GM19328 (cell line): ENCODE data around the gene BEND6.
"Not testable (repeated sequence)": the region's sequence is repeated elsewhere in the genome, so short reads cannot be mapped to it uniquely, and the experiment has no call there.

Experiments
- ATAC-seq: cut with Tn5 transposase; IDR thresholded peaks from one replicate; pipeline ENCODE4 v1.9.1; 2021; ENCODE audit warnings: mild to moderate bottlenecking, moderate library complexity; ENCODE audit not compliant: unreplicated experiment

The BEND6 gene

DNA sequence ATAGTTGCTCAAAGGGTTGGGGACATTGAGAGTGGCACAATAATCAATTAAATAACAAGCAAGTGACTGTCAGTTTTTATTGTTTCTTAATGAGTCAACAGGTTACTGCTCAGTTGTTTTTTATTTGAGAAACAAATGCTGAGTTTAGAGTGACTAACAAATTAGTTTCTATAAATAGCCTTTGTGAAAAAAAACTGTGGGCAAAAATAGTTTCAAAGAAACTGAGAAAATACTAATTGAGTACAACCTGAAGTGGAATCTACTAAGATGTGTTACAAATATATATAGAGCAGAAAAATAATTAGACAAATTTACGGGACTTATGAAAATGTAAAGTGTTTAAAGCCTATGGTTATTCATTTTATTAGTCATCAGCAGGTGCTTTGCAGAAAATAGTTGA, 22.3 kb downstream of the BEND6 start:
- ATAC-seq: no peak

DNA sequence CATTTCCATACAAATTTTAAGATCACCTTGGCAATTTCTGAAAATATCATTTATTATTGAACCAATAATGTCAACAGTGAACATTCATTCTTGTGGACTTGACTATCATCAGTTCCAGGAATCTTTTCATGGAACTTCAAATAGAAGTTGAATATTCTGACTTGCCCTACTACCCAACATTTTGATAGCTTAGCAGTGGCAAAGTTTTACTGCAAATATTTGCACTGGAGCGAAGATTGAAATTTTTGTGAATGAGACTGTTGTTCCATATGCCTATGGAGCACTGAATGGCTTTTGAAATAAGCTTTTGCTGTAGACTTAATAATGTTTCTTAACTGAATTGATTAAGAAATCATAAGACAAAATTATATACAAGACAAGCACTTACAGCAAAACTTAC, 23.6 kb downstream of the BEND6 start:
- no peak for ATAC-seq

DNA sequence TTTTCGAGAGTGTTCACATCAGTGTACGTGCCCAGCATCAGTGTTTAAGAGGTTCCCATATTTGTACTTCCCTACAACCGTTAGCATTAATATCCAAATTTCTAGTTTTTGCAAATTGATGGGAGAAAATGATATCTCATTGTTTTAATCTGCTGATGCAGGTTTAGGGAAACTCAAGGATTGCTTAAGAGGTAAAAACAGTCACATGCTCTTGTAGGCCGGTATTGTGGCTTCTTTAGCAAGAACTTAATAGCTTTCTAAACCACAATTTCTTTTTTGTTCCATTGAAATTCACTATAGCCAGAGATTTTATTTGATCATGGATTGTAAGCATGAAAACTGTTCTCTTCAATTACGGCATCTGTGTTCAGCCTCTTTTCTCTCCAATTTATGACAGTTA, 29.5 kb downstream of the BEND6 start:
- no peak for ATAC-seq

DNA sequence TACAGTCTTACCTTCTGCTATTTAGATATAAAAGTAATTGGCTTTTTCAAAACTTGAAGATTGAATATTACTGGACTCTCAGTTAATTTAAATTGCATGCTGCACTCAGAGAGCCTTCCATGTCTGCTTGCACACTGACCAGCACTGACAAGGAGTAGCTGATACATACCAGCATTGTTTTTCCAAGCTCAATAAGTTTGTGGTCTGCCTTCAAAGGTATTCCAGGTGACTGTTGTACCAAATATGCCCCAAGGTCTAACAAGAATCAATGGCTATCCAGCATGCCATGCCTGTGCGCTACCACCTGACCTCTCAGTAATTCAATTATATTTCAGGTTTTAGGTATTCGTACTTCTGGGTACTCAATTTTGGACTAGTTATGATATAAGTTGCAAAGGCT, 30.0 kb downstream of the BEND6 start:
- ATAC-seq: no peak

DNA sequence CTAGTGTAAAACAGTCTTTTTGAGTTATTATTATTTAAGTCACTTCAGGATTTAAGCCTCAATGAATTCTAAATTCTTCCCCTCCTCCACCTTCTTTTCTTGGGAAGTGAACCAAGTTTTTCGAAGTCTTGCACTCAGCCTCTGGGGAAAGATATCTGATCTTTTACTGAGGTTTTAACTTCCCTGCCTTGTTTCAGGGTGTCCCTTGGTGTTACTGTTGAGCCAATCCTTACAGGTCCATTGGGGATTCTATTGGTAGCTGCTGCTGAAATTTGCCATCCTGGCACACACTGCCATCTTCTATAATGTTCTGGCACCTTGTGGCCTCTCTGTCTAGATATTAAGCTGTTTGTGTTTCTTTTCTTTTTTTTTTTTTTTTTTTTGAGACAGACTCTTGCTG, 31.7 kb downstream of the BEND6 start:
- no peak for ATAC-seq

DNA sequence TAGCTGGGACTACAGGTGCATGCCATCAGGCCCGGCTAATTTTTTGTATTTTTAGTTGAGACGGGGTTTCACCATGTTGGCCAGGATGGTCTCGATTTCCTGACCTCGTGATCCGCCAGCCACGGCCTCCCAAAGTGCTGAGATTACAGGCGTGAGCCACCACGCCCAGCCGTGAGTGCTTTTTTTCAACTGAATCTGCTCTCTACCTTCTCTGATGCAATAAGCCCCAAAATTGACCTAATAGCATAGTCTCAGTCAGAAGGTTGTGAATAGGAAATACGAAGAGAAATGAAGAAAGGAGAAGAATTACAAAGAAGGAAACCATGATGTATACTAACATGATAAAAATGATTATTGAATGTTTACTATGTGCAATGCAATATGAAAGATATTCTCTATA, 33.2 kb downstream of the BEND6 start:
- no peak for ATAC-seq

DNA sequence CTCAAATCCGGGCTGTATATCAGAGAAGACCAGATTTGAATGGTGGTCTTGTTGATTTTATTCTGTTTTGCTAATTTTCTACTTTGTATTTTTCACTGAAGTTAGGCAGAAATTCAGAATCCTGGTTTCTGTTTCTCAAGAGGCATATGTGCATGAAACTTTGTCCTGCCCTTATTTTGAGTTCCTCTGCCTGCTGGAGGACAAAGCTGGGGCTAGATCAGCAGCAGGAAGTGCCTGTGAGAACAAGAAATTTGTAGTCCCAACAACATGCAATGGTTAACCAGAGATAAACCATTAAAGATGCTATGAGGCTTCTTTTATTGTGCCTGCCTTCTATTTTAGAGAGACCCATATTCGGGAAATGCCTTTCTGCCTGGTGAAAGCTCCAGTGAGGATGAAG, 37.1 kb downstream of the BEND6 start:
- ATAC-seq: no peak

DNA sequence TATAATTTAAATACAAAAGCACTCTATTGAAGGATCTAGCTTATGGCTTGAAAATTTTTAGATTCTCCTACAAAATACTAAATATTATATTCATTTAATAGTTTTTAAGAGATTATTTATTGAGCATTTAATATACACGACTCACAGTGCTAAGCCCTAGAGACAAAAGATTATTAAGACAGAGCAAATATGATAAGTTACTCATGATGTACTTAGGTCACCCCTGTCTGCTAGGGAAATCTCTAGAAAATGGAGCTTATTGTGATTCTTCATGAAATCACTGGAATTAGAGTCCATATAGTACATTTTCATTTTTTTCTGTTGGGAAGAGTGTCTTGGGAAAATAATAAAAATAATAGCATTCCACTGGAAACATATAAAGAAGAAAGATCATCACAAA, 37.8 kb downstream of the BEND6 start:
- ATAC-seq: no peak

DNA sequence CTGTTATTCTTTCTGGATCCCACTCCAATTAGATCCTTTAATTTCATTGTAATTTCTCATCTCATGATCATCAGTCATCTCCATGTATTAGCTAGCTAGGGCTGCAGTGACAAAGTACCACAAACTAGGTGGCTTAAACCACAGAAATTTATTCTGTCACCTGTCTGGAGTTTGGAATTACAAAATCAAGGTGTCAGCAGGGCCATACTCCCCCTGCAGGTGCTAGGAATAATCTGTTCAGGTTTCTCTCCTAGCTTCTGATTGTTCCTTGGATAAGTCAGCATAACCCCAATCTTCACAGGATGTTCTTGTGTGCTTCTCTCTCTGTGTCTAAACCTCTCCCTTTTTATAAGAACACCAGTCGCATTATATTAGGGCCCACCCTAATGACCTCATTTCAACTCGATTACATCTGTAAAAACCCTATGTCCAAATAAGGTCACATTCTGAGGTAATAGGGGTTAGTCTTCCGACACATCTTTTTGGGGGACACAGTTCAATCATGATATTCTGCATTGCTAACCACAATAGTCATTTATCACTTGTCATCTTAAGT, 40.5 kb downstream of the BEND6 start:
- ATAC-seq: no peak

DNA sequence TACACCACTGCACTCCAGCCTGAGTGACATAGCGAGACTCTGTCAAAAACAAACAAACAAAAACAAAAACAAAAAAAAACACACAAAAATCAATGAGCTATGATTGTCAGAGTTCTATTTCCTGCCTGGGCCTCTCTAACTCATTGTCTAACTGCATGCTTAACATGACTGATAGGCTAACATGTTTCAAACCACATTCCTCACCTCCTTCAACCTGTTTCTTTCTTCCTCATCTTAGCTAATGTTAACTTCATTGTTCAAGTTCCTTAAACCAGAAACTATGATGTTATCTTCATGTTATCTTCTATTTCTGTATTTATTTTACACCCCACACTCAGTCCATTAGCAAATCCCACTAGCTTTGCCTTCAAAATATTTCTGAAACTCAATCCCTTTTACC, 41.5 kb downstream of the BEND6 start:
- ATAC-seq: no peak

DNA sequence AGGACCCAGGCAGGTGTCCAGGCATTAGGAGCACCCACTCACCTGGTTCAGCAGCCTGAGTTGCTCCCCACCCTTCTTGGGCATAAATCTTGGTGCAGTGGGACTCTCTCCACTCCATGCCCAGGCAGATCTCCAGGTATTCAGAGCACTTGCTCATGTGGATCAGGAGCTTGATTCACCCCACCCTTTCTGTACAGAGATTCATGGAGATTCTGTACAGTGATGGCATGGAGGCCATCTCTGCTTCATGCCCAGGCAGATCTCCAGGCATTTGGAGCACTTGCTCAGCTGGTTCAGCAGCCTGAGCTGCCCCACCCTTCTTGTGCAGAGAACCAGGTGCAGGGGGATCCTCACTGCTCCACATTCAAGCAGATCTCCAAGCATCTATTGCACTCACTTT, 44.1 kb downstream of the BEND6 start:
- ATAC-seq: no peak

DNA sequence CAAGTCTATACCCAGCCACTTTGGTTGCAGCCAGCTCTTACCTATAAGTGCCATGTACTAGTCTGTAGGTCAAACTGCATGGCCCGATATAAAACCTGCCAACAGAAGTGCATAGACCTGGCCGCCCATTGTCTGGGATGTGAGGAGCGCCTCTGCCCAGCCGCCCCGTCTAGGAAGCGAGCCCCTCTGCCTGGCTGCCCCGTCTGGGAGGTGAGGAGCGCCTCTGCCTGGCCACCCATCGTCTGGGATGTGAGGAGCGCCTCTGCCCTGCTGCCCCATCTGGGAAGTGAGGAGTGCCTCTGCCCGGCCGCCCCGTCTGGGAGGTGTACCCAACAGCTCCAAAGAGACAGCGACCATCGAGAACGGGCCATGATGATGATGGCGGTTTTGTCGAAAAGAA, 44.8 kb downstream of the BEND6 start:
- ATAC-seq: not testable (repeated sequence)

DNA sequence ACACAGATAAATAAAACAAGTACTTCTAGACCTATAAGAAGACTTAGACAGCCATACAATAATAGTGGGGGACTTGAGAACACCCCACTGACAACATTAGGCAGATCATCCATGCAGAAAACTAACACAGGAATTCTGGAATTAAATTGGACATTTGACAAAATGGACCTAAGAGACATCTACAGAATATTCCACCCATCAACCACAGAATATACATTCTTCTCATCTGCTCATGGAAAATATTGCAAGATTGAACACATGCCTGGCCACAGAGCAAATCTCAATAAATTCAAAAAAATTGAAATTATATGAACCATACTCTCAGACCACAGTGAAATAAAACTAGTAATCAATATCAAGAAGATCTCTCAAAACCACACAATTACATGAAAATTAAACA, 47.3 kb downstream of the BEND6 start:
- ATAC-seq: no peak

DNA sequence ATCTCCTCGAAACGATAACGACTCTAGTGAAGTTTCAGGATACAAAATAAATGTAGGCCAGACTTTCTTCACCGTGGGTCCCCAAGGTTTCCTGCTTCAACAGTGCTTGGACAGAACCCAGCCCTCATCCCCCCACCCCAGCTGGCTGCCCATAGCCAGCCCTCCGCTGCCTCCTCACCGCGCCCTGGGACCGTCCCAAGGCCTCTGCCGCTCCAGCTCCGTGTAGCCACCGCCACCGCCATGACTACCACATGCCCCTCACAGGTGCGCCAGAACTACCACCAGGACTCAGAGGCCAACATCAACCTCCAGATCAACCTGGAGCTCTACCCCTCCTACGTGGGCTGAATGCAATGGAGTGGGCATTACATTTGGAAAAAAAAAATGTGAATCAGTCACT, 49.4 kb downstream of the BEND6 start:
- ATAC-seq: no peak

DNA sequence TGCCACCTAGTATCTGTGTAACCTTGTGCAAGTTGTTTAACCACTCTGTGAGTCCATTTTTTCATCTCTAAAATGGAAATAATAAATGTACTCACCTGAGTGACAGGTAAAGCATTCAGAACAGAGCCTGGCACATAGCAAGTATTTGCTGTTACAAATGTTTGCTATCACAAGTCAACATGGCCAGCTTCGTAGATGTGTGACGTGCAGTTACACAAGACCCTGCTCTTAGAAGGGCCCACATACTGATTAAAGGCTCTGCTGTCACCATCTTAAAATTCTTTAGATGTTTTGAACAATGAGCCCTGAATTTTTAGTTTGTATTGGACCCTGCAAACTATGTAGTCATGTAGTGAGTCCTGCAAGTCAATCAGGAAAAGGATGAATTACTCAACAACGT, 51.2 kb downstream of the BEND6 start:
- ATAC-seq: no peak

DNA sequence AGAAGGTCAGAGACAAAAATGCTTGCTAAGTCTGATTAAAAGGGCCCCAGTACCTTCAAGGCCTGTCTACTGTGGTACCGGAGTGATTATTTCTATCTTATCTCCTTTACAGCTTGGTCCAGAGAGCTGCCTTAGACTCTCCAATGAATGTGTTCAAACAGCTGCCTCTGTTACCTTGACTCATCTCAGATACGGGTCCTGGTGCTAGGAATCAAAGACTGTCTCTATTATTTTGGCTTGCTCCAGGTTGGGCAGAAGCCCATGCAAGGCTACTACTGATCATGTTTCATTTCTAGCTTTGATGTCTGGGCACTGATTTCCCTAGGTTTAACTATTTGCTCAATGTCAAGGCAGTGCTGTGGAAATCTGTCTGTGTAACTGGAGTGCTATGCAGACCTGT, 53.2 kb downstream of the BEND6 start:
- ATAC-seq: not testable (repeated sequence)

DNA sequence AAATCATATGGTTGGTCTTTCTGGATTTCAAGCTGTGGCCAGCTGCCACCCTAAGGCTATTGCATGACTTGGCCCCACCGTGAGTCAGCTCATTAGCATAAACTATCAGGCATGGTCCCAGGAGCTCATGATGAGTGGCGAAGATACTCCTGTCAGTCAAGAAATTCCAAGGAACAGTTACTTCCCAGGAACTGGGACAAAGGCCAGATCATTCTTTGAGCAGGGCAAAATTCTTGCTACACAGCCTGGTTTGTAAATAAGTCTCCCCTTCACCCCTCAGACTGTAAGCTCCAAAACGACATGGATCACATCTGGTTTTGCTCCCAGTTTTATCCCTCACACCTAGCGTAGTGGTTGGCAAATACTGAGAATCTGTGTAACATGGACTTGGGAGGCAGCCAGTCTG, 58.6 kb downstream of the BEND6 start:
- ATAC-seq: no peak

DNA sequence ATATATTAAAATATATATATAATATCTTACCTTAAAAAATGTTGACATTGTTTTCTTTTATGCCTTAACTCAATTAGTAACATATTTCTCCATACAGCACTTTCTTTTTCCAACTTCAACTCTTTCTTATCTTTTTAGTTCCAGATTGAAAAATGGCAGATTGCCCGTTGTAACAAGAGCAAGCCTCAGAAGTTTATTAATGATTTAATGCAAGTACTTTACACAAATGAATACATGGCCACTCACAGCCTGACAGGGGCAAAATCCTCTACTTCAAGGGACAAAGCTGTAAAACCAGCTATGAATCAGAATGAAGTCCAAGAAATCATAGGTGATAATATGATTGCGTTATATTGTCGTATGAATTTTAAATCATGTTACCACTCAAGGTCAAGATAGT, 62.2 kb downstream of the BEND6 start:
- ATAC-seq: no peak

DNA sequence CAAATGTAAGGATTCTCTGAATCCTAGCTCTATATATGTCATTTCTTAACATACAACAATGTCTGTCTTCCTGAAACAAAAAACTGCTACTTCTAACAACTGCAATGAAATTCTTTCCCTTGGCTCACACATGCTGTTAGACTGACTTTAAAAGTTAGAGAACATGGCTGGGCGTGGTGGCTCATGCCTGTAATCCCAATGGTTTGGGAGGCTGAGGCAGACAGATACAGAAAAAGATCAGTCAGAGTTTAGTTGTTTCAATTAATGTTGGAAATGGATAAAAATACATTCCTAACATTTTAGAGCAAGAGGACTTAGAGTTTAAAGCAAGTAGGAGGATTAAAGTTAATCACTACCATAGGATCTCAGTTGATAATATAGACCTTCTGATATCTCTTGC, 62.9 kb downstream of the BEND6 start:
- ATAC-seq: no peak

DNA sequence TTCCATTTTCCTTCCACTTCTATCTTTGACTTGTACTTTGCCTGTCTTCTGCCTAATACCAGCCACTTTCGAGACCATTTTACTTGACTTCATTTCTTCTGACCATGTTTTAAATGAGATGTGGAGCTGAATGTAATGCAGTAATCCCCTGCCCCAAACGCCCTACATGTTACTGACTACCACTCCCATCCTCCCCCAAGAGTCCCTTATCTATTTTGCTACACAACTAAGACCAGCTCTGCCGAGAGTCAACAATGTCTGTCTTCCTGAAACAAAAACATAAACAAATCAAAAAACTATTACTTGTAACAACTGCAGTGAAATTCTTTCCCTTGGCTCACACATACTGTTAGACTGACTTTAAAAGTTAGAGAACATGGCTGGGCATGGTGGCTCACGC, 64.5 kb downstream of the BEND6 start:
- ATAC-seq: no peak

DNA sequence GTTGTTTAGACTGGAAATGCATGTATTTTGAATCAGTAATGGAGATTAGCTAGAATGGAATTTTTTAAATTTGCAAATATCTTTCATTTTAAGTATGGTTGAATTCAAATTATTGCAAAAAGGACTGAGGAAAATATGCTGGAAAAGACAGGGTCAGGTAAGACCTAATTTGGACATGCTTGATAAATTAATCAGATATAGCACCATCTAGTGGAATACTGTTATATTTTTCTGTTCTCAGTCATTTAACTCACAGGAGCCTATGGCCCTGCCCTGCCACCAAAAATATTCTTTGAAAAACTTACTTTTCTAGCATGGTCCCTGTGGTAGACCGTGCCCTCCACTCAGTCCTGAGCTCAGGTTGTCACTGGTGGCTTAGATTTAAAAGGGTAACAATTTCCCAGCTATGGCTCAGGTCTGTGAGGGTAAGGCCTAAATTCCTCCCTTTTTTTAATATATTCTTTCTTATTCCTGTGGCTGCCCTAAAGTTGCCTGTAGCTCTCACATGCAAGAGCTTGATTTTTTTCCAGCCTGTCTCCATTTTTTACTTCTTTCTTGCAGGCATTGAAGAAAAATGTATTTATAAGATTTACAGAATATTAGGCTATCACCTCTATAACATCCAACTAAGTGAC, 66.3 kb downstream of the BEND6 start:
- ATAC-seq: peak; percentile 53

DNA sequence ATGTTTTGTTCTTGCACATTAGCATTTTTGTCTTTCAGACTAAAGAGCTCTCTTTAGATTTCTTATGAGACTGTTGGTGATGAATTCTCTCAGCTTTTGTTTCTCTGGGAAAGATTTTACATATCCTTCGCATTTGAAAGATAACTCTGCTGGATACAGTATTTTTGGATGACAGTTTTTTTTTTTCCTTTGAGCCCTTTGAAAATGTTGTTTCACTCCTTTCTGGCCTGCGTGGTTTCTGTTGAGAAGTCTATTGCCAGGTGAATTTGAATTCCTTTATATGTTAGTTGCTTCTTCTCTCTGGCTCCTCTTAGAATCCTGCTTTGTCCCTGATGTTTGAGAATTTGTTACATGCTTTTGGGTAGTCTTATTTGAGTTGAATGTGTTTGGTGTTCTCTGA, 69.4 kb downstream of the BEND6 start:
- ATAC-seq: no peak

DNA sequence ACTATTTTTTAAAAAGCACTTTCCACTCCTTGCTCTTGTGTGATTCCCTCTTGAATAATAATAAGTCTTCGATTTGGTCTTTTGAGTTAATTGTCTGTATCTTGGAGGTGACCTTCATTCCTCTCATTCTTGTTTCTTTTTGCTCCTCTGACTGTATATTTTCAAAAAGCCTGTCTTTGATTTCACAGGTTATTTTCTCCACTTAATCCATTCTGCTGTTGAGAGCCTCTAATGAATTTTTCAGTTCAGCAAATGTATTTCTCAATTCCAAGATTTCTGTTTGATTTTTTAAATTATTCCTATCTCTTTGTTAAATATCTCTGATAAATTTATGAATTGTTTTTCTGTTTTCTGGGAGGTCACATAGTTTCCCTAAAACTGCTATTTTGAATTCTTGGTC, 69.9 kb downstream of the BEND6 start:
- ATAC-seq: no peak
